ENCODE data around the gene FUS.
"Not testable (repeated sequence)": the region's sequence is repeated elsewhere in the genome, so short reads cannot be mapped to it uniquely, and the experiment has no call there.

DNA sequence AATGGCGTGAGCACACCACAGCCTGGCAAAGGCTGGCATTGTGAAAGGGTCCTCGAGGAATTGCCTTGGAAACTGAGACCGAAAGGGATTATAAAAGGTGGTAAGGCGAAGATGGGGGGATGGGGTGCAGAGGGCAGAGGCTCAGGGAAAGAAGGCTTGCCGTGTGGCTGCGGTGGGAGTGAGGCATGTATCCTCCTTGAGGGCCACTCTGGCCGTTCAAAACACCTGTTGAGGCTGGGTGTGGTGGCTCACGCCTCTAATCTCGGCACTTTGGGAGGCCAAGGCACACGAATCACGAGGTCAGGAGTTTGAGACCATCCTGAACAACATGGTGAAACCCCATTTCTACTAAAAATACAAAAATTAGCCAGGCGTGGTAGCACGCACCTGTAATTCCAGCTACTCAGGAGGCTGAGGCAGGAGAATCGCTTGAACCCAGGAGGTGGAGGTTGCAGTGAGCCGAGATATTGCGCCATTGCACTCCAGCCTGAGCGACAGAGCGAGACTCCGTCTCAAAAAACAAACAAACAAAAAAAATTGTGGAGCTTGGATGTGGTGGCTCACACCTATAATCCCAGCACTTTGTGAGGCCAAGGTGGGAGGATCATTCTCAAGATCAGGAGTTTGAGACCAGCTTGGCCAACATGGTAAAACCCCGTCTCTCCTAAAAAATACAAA lies 43.0 kb upstream of the FUS start:
- not testable (repeated sequence) for TF ChIP-seq GLIS3 (CRISPR knock-in tag; IDR thresholded peaks at IDR 0.05); BACH2 (CRISPR knock-in tag; IDR thresholded peaks at IDR 0.05; ENCODE audit: borderline replicate concordance); CSDC2 (CRISPR knock-in tag; IDR thresholded peaks at IDR 0.05); ZNF8 (CRISPR knock-in tag; IDR thresholded peaks at IDR 0.05); OSR1 (CRISPR knock-in tag; IDR thresholded peaks at IDR 0.05); TOX (CRISPR knock-in tag; IDR thresholded peaks at IDR 0.05; ENCODE audit: borderline replicate concordance); ZFP3 (CRISPR knock-in tag; IDR thresholded peaks at IDR 0.05); PPARA (CRISPR knock-in tag; IDR thresholded peaks at IDR 0.05; ENCODE audit: borderline replicate concordance); ZNF70 (CRISPR knock-in tag; IDR thresholded peaks at IDR 0.05); ZFP30 (CRISPR knock-in tag; IDR thresholded peaks at IDR 0.05); ARNTL (CRISPR knock-in tag; IDR thresholded peaks at IDR 0.05; ENCODE audit: borderline replicate concordance, low read depth)
- TF ChIP-seq, protein P1, sequence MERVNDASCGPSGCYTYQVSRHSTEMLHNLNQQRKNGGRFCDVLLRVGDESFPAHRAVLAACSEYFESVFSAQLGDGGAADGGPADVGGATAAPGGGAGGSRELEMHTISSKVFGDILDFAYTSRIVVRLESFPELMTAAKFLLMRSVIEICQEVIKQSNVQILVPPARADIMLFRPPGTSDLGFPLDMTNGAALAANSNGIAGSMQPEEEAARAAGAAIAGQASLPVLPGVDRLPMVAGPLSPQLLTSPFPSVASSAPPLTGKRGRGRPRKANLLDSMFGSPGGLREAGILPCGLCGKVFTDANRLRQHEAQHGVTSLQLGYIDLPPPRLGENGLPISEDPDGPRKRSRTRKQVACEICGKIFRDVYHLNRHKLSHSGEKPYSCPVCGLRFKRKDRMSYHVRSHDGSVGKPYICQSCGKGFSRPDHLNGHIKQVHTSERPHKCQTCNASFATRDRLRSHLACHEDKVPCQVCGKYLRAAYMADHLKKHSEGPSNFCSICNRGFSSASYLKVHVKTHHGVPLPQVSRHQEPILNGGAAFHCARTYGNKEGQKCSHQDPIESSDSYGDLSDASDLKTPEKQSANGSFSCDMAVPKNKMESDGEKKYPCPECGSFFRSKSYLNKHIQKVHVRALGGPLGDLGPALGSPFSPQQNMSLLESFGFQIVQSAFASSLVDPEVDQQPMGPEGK (CRISPR knock-in tag; IDR thresholded peaks at IDR 0.05; ENCODE audit: borderline replicate concordance) = not testable (repeated sequence)
- TF ChIP-seq, protein P2, sequence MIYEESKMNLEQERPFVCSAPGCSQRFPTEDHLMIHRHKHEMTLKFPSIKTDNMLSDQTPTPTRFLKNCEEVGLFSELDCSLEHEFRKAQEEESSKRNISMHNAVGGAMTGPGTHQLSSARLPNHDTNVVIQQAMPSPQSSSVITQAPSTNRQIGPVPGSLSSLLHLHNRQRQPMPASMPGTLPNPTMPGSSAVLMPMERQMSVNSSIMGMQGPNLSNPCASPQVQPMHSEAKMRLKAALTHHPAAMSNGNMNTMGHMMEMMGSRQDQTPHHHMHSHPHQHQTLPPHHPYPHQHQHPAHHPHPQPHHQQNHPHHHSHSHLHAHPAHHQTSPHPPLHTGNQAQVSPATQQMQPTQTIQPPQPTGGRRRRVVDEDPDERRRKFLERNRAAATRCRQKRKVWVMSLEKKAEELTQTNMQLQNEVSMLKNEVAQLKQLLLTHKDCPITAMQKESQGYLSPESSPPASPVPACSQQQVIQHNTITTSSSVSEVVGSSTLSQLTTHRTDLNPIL (CRISPR knock-in tag; IDR thresholded peaks at IDR 0.05; ENCODE audit: low read depth) = not testable (repeated sequence)
